Measurements from ENCODE around the gene IGF2BP3. TPM values are rescaled to one million over a fixed set of nuclear protein-coding genes. Genes with fewer than 3 reads are reported as not detected.

The IGF2BP3 gene
- total and polyA plus RNA-seq, 2 donors (not counting 3 experiments of a cell fraction or from before 2014, with no cell fraction given): 41.2 to 111 TPM

- Histone ChIP-seq H3K27ac (ENCODE audit: insufficient read depth, low read depth, low read length) (no peak overlapping the region), H3K36me3 (ENCODE audit: control insufficient read depth in 2 of 2, extremely low read depth in 1 of 2, insufficient read depth in 2 of 2, low read length in 2 of 2) (peaks cover 4 to 5% of the 10 kb centered on the region in 2 experiments), H4K20me1 (replicated peaks; ENCODE audit: control insufficient read depth, extremely low read depth, insufficient read depth, low read length) (no peaks in the 10 kb centered on the region), H3K9me1 (replicated peaks; ENCODE audit: control insufficient read depth, extremely low read depth, insufficient read depth, low read length) (no peaks in the 10 kb centered on the region), H3K4me3 (replicated peaks in 1 of 3; ENCODE audit: insufficient read depth in 1 of 3, low read depth in 1 of 3, low read length in 3 of 3) (no peak overlapping the region), H3K79me2 (ENCODE audit: control insufficient read depth, insufficient read depth, low read length) (peaks cover 69% of the 10 kb centered on the region), H2AFZ (ENCODE audit: low read depth, low read length) (no peak overlapping the region), H3K4me1 (ENCODE audit: control insufficient read depth, extremely low read depth, insufficient read depth, low read length) (no peaks in the 10 kb centered on the region), H3K9me3 (replicated peaks; ENCODE audit: control insufficient read depth, insufficient read depth, low read length) (no peaks in the 10 kb centered on the region), H3K4me2 (ENCODE audit: insufficient read depth, low read length) (no peak overlapping the region), H3K9ac (replicated peaks; ENCODE audit: extremely low read depth, insufficient read depth, low read length) (no peak overlapping the region), H3K27me3 (ENCODE audit: control insufficient read depth in 2 of 2, insufficient read depth in 2 of 2, low read length in 2 of 2) (no peaks in the 10 kb centered on the region)
- FAIRE-seq (no peak), DNase-seq (ENCODE audit: low read depth, low spot score) (no peak)
- intact Hi-C loops (cut with micrococcal nuclease): no loop called here
- TF ChIP-seq, protein P1, sequence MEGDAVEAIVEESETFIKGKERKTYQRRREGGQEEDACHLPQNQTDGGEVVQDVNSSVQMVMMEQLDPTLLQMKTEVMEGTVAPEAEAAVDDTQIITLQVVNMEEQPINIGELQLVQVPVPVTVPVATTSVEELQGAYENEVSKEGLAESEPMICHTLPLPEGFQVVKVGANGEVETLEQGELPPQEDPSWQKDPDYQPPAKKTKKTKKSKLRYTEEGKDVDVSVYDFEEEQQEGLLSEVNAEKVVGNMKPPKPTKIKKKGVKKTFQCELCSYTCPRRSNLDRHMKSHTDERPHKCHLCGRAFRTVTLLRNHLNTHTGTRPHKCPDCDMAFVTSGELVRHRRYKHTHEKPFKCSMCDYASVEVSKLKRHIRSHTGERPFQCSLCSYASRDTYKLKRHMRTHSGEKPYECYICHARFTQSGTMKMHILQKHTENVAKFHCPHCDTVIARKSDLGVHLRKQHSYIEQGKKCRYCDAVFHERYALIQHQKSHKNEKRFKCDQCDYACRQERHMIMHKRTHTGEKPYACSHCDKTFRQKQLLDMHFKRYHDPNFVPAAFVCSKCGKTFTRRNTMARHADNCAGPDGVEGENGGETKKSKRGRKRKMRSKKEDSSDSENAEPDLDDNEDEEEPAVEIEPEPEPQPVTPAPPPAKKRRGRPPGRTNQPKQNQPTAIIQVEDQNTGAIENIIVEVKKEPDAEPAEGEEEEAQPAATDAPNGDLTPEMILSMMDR (IDR thresholded peaks at IDR 0.05; ENCODE audit: extremely low read depth in 1 of 2, insufficient read depth in 1 of 2, low read depth in 1 of 2, low read length in 2 of 2): no peak
- TF ChIP-seq EZH2 (IDR thresholded peaks at IDR 0.05; ENCODE audit: borderline replicate concordance, low read depth, low read length, severe bottlenecking) (no peak), MYC (IDR thresholded peaks at IDR 0.05; ENCODE audit: low read depth, low read length) (no peak), FOS (IDR thresholded peaks at IDR 0.05; ENCODE audit: borderline replicate concordance, insufficient read depth, low read length) (no peak), MAX (IDR thresholded peaks at IDR 0.05; ENCODE audit: insufficient read depth, insufficient read length) (no peak), POLR2A (IDR thresholded peaks at IDR 0.05; ENCODE audit: low read depth, low read length) (no peak)
- POLR2A ChIA-PET: no interaction called here
- no TSS peak for BruUV-seq (replicated peaks)
- CTCF ChIA-PET: interaction anchor here (0.9 to 1.4 kb wide), 2 partner anchors 10 to 26 kb away, joined by 3 read pairs; no protein-coding TSS in a partner anchor
- dilution Hi-C loops (cut with MboI; ENCODE audit: extremely low pct_ligation_motif_present, low sequenced_read_pairs): no loop called here
These were observed 65.6 kb downstream of the IGF2BP3 start for GRCh38 chr7:23404546-23405239.

Data from endothelial cell of umbilical vein (primary cell).